ENCODE measurements around the gene KCND1. TPM values are rescaled to one million over a fixed set of nuclear protein-coding genes. Genes with fewer than 3 reads are reported as not detected.

Gene KCND1
- total RNA-seq, 1 donor from 2014 or later, result 5.2 TPM

DNA sequence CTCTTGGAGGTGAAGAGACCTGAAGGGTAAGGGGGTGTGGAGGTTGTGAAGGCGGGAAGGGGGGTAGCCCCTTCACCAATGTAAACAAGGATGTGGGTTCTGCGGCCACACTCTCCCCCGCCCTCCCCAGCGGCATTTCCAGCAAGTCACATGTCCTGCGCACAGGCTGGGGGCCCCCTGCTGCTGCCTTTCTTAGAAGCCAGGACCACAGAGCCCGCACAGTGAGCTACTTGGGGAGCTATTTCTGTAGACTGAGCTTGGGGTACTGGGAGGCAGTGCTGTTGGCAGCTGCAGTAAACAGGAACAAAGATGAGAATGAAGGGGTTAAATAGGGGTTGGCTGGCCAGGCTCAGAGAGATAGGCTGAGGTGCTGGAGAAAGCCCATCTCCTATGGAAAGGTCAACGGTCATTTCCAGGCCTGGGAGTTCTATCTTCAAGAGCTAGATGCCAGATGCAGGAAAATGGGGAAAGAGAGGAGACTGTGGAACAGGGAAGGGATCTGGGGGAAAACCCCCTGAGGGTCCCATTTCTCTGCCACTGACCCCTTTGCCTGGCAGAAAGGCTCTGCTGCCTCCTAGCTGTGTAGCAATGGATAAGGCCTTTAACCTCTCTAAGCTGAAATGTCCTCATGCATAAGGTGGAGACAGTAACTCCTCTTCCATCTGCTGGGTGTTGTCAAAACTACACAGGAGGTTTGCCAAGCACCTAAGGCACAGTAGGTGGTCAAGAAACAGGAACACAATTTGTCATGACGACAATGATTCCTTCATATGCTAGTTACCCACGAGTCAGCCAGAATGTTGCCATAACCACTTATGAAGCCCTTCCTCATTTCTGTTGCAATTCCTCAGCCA is 34.4 kb downstream of the KCND1 start:
- no peak overlapping the region for H3K4me3 Mint-ChIP-seq (ENCODE audit: unreplicated experiment)
- H3K4me3 ChIP-seq (ENCODE audit: insufficient read depth, low read depth, low read length), result no peak overlapping the region
- no peaks in the 10 kb centered on the region for H3K9me3 Mint-ChIP-seq (ENCODE audit: unreplicated experiment)
- no peak overlapping the region for H3K27ac Mint-ChIP-seq (ENCODE audit: unreplicated experiment)
- no peak overlapping the region for H3K9ac ChIP-seq (ENCODE audit: low read length)
- peak overlapping the region; percentile 44 for H3K4me2 ChIP-seq (ENCODE audit: low read length)
- peaks cover 12% of the 10 kb centered on the region for H3K4me1 ChIP-seq (ENCODE audit: insufficient read depth, low read length)
- peak overlapping the region; percentile 12 for H3K27ac ChIP-seq (ENCODE audit: low read depth, low read length)
- no peaks in the 10 kb centered on the region for H3K27me3 Mint-ChIP-seq (ENCODE audit: low read depth, unreplicated experiment)
- H3K4me1 Mint-ChIP-seq (ENCODE audit: low read depth, unreplicated experiment), result peaks cover 4% of the 10 kb centered on the region
- no peak for TF ChIP-seq EZH2 (IDR thresholded peaks at IDR 0.05; ENCODE audit: insufficient read depth, low read length)
- TF ChIP-seq, protein P1, sequence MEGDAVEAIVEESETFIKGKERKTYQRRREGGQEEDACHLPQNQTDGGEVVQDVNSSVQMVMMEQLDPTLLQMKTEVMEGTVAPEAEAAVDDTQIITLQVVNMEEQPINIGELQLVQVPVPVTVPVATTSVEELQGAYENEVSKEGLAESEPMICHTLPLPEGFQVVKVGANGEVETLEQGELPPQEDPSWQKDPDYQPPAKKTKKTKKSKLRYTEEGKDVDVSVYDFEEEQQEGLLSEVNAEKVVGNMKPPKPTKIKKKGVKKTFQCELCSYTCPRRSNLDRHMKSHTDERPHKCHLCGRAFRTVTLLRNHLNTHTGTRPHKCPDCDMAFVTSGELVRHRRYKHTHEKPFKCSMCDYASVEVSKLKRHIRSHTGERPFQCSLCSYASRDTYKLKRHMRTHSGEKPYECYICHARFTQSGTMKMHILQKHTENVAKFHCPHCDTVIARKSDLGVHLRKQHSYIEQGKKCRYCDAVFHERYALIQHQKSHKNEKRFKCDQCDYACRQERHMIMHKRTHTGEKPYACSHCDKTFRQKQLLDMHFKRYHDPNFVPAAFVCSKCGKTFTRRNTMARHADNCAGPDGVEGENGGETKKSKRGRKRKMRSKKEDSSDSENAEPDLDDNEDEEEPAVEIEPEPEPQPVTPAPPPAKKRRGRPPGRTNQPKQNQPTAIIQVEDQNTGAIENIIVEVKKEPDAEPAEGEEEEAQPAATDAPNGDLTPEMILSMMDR (IDR thresholded peaks at IDR 0.05; ENCODE audit: insufficient read depth, low read depth, low read length), result no peak
- peaks cover 61% of the 10 kb centered on the region for H4K20me1 ChIP-seq (ENCODE audit: insufficient read depth, low read length)
- H3K36me3 ChIP-seq (ENCODE audit: insufficient read depth, low read length), result peaks cover 15% of the 10 kb centered on the region
- H3K79me2 ChIP-seq (ENCODE audit: insufficient read depth, low read length), result peaks cover 44% of the 10 kb centered on the region
- H3K36me3 Mint-ChIP-seq (ENCODE audit: low read depth, unreplicated experiment), result no peaks in the 10 kb centered on the region
- no peaks in the 10 kb centered on the region for H3K9me3 ChIP-seq (ENCODE audit: insufficient read depth, low read depth, low read length)
- no peaks in the 10 kb centered on the region for H3K27me3 ChIP-seq (ENCODE audit: insufficient read depth, low read length)
- no peak overlapping the region for H2AFZ ChIP-seq (ENCODE audit: low read depth, low read length)
- DNase-seq (ENCODE audit: low read depth) (peak; percentile 26), FAIRE-seq (no peak)

DNA sequence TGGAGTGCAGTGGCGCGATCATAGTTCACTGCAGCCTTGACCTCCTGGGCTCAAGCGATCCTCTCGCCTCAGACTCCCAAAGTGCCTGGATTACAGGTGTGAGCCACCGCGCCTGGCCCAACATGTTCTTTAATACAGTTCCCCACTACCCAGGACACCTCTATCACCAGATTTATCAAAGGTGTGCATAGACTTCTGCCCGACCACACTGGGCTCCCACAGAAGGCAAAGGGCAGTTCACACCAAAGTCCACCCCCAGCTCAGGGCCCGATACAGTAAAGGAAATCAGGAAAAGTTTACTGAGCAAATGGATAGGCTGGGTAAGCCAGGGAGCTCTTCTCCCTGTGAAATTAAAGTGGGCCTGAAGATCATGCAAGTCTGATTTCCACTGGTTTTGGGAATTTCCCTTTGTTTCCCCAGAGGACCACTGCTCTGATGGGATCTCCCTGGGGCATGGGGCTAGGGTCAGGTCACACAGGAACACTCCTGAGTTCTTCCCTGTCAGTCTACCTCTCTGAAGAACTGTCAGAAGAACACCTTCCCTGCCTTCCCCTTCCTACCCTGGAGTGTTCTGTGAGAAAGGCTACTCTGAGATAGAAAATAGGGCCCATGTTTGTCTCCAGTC is 35.1 kb downstream of the KCND1 start:
- H3K4me3 ChIP-seq (ENCODE audit: insufficient read depth, low read depth, low read length), result no peak overlapping the region
- H3K4me1 Mint-ChIP-seq (ENCODE audit: low read depth, unreplicated experiment), result peaks cover 4% of the 10 kb centered on the region
- no peaks in the 10 kb centered on the region for H3K36me3 Mint-ChIP-seq (ENCODE audit: low read depth, unreplicated experiment)
- DNase-seq (ENCODE audit: low read depth), result no peak
- H3K9ac ChIP-seq (ENCODE audit: low read length), result no peak overlapping the region
- peaks cover 37% of the 10 kb centered on the region for H3K79me2 ChIP-seq (ENCODE audit: insufficient read depth, low read length)
- no peaks in the 10 kb centered on the region for H3K9me3 Mint-ChIP-seq (ENCODE audit: unreplicated experiment)
- H3K27me3 Mint-ChIP-seq (ENCODE audit: low read depth, unreplicated experiment), result no peaks in the 10 kb centered on the region
- no peak for FAIRE-seq
- no peak overlapping the region for H3K4me3 Mint-ChIP-seq (ENCODE audit: unreplicated experiment)
- H3K4me1 ChIP-seq (ENCODE audit: insufficient read depth, low read length), result peaks cover 12% of the 10 kb centered on the region
- no peak overlapping the region for H2AFZ ChIP-seq (ENCODE audit: low read depth, low read length)
- no peaks in the 10 kb centered on the region for H3K27me3 ChIP-seq (ENCODE audit: insufficient read depth, low read length)
- H4K20me1 ChIP-seq (ENCODE audit: insufficient read depth, low read length), result peaks cover 54% of the 10 kb centered on the region
- H3K4me2 ChIP-seq (ENCODE audit: low read length), result peak overlapping the region; percentile 44
- no peak overlapping the region for H3K27ac ChIP-seq (ENCODE audit: low read depth, low read length)
- TF ChIP-seq, protein P1 (IDR thresholded peaks at IDR 0.05; ENCODE audit: insufficient read depth, low read depth, low read length), result no peak
- TF ChIP-seq EZH2 (IDR thresholded peaks at IDR 0.05; ENCODE audit: insufficient read depth, low read length), result no peak
- no peak overlapping the region for H3K27ac Mint-ChIP-seq (ENCODE audit: unreplicated experiment)
- peaks cover 12% of the 10 kb centered on the region for H3K36me3 ChIP-seq (ENCODE audit: insufficient read depth, low read length)
- no peaks in the 10 kb centered on the region for H3K9me3 ChIP-seq (ENCODE audit: insufficient read depth, low read depth, low read length)
